ENCODE results near the gene SPEF2.

The SPEF2 gene

GRCh38 chr5:35849860-35850259, 232.2 kb downstream of the SPEF2 start:
- TF ChIP-seq GATA3 (IDR thresholded peaks at IDR 0.05; ENCODE audit: low read depth, low read length) (no peak), GATA2 (IDR thresholded peaks at IDR 0.05; ENCODE audit: low read depth, low read length) (no peak)

- TF ChIP-seq GATA2 (IDR thresholded peaks at IDR 0.05; ENCODE audit: low read depth, low read length), result no peak
- no peak for TF ChIP-seq GATA3 (IDR thresholded peaks at IDR 0.05; ENCODE audit: low read depth, low read length)
Measured at GRCh38 chr5:35850967-35851680, 233.5 kb downstream of the SPEF2 start.

GRCh38 chr5:35852084-35852734, 234.5 kb downstream of the SPEF2 start:
- no peak for TF ChIP-seq GATA3 (IDR thresholded peaks at IDR 0.05; ENCODE audit: low read depth, low read length)
- TF ChIP-seq GATA2 (IDR thresholded peaks at IDR 0.05; ENCODE audit: low read depth, low read length), result no peak

GRCh38 chr5:35852773-35853172, 235.1 kb downstream of the SPEF2 start:
- TF ChIP-seq GATA3 (IDR thresholded peaks at IDR 0.05; ENCODE audit: low read depth, low read length) (no peak), GATA2 (IDR thresholded peaks at IDR 0.05; ENCODE audit: low read depth, low read length) (no peak)

GRCh38 chr5:35853631-35854030, 236.0 kb downstream of the SPEF2 start:
- TF ChIP-seq GATA3 (IDR thresholded peaks at IDR 0.05; ENCODE audit: low read depth, low read length) (no peak), GATA2 (IDR thresholded peaks at IDR 0.05; ENCODE audit: low read depth, low read length) (no peak)

GRCh38 chr5:35854248-35854647, 236.6 kb downstream of the SPEF2 start:
- TF ChIP-seq GATA2 (IDR thresholded peaks at IDR 0.05; ENCODE audit: low read depth, low read length), result no peak

GRCh38 chr5:35855187-35855586, 237.5 kb downstream of the SPEF2 start:
- TF ChIP-seq GATA2 (IDR thresholded peaks at IDR 0.05; ENCODE audit: low read depth, low read length), result no peak
- TF ChIP-seq GATA3 (IDR thresholded peaks at IDR 0.05; ENCODE audit: low read depth, low read length), result no peak

GRCh38 chr5:35856765-35857351, 239.2 kb downstream of the SPEF2 start, which contains the start of gene IL7R:
TSS of gene IL7R (plus strand) at chr5:35856891. CDS start at chr5:35856978, 87 bp downstream.
- TF ChIP-seq GATA3 (IDR thresholded peaks at IDR 0.05; ENCODE audit: low read depth, low read length) (no peak), GATA2 (IDR thresholded peaks at IDR 0.05; ENCODE audit: low read depth, low read length) (no peak)

- TF ChIP-seq GATA3 (IDR thresholded peaks at IDR 0.05; ENCODE audit: low read depth, low read length) (no peak), GATA2 (IDR thresholded peaks at IDR 0.05; ENCODE audit: low read depth, low read length) (no peak)
Measured at GRCh38 chr5:35857606-35858205, 240.0 kb downstream of the SPEF2 start.

- TF ChIP-seq GATA2 (IDR thresholded peaks at IDR 0.05; ENCODE audit: low read depth, low read length) (no peak), GATA3 (IDR thresholded peaks at IDR 0.05; ENCODE audit: low read depth, low read length) (no peak)
Measured at GRCh38 chr5:35859101-35859661, 241.5 kb downstream of the SPEF2 start.

GRCh38 chr5:35860686-35861085, 243.0 kb downstream of the SPEF2 start:
- TF ChIP-seq GATA2 (IDR thresholded peaks at IDR 0.05; ENCODE audit: low read depth, low read length), result no peak
- TF ChIP-seq GATA3 (IDR thresholded peaks at IDR 0.05; ENCODE audit: low read depth, low read length), result no peak

GRCh38 chr5:35861718-35862117, 244.1 kb downstream of the SPEF2 start:
- TF ChIP-seq GATA3 (IDR thresholded peaks at IDR 0.05; ENCODE audit: low read depth, low read length) (no peak), GATA2 (IDR thresholded peaks at IDR 0.05; ENCODE audit: low read depth, low read length) (no peak; the same call in 1 of the 2 replicates)

- TF ChIP-seq GATA3 (IDR thresholded peaks at IDR 0.05; ENCODE audit: low read depth, low read length) (no peak), GATA2 (IDR thresholded peaks at IDR 0.05; ENCODE audit: low read depth, low read length) (no peak)
Measured at GRCh38 chr5:35862126-35862525, 244.5 kb downstream of the SPEF2 start.

GRCh38 chr5:35863159-35863558, 245.5 kb downstream of the SPEF2 start:
- TF ChIP-seq GATA3 (IDR thresholded peaks at IDR 0.05; ENCODE audit: low read depth, low read length) (no peak), GATA2 (IDR thresholded peaks at IDR 0.05; ENCODE audit: low read depth, low read length) (no peak)

Measured in SH-SY5Y (cell line).